ENCODE measurements around the gene EIF4E3.

Gene EIF4E3

DNA sequence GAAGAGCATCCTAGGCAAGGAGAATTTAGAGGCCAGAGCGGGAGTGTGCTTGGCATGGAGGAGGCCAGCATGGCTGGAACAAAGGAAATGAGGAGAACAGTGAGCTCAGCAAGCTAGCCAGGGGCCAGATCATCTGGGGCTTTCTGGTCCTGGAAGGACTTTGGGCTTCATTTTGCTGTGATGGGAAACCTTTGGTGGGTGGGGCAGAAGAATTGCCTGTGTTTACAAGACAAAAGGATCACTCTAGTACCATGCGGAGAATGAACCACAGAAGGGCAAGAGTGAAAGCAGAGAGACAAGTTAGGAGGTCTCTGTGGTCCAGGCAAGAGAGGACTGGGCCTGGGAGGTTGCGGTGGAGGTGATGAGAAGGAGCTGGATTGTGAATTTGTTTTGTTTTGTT is 80.1 kb downstream of the EIF4E3 start:
- DNase-seq, result no peak

DNA sequence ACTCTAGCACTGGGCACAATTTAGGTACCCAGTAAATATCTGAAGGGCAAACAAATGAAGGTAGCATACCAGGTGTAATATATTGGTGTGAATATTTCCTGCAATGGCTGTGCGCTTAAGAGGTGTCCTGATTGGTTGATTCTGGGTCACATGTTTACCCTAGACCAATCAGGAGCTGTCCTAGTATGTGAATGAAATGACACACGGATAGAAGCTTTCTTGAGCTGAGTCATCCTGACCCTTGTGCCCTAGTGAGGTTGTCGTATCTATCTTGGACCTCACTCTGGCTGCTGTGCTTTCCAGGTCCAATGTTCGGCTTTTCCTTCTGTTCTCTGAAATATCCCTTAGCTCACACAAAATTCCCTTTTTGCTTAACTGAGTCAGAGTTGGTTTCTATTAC is 83.5 kb downstream of the EIF4E3 start:
- DNase-seq, result no peak

DNA sequence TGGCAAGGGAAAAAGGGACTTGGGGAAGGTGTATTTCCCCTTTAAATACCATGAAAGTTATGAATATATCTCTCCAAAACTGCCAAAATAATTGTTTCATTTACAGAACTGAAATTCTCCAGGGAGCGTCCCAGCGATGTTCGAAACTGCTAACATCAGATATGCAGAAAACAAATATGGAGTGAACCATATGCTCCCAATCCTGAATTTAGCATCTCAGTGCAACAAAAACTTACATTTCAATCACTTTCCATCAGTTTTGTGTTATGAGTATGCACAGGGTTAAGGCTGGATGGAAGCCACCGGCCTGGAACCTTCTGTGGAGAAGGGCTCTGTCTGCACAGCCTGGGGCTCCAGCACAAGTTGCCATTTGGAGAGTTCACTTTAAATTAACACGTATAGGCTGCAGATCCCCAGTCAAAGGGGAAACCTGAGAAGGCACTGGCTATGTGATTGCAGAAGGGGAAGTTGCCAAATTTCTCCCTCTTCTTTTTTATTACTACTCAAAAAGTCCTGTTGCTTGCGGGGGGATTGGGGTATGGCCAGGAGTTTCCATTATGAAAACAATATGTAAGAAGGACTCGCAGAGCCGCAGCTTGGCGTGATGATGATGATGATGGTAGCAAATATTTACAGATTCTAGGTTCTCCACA is 84.7 kb downstream of the EIF4E3 start:
- DNase-seq, result no peak

DNA sequence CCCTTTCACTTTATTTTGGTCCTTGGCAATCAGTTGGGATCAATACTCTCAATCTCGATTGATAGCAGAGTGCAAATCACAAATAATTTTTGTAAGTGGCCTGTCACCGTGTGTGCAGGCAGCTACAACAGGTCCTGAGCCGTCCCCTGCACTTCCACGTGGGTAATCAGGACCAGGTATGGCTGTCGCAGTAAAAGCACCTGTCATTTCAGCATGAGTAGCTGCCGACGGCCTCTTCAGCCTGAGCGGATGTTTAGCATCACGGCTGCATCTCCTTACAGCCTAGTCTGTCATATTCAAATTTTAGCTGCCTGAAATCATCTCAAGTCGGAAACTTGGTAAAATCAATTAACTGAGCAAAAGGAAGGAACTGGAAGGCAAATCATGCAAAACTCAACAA is 88.7 kb downstream of the EIF4E3 start:
- DNase-seq, result no peak

DNA sequence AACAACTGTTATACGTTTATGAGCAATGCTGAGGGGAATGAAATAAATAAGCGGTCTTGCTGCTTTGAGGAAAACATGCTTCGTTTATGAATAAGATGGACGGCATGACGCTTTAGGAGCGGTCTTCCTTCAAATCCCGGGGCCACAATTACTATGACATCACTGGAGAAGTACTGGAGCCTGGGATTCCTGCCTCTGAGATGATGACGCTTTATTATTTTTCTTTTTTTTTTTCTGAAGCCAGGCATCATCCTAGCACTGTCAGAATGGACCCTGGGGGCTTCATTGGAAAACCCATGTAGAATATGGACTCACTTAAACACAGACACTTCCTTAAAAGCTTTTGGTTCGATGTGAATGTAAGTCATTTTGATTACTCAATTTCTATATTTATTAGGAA is 89.2 kb downstream of the EIF4E3 start:
- no peak for DNase-seq

DNA sequence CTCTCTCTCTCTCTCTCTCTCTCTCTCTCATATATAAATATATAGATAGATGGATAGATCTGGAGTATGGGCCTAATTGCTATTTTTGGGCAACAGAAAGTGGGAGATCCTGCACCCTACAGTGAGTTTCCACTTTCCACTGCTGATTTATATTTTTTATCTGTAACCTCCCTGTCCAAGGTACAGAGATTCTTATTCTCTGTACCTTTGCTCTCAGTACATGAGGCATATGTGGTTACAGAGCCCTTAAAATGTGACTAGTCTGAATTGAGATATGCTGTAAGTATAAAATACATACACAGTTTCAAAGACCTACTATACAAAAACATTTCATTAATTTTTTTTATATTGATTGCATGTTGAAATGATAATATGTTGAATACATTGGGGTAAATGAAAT is 90.5 kb downstream of the EIF4E3 start:
- no peak for DNase-seq

DNA sequence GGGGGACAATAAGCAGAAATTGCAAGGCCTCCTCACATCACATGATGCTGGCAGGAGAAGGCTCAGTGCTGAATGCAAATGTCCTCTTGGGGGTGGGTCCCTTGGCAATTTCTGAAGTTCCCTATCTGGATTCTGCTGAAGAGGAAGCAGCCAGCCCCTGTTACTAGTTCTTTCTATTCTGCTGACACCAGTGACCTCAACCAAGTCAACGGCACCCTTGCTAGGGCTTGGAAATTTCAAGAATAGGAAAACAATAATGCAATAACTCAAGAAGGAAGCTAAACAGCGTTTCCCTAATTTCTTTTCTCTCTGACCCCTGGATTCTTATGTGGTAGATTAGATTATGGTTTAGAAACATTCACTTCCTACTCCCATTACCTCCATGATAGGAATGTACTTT is 95.5 kb downstream of the EIF4E3 start:
- no peak for DNase-seq

DNA sequence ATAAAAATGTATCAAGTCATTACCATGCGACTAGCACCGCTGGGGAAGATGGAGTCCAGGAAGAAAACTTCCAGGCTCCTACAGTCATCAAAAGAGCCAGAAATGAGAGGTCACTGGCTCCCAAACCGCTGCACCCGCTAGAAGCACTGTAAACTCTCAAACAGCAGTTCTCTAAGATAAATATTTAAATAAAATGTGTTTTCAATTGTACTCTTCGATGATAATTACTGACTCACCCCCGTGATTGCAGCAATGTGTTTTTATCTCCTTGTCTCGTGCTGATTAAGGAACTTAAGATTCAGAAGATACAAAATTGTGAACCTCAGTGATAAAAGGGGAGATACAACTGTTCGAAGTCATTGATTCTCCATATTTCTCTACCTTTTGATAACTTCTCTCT is 95.9 kb downstream of the EIF4E3 start:
- DNase-seq, result no peak

DNA sequence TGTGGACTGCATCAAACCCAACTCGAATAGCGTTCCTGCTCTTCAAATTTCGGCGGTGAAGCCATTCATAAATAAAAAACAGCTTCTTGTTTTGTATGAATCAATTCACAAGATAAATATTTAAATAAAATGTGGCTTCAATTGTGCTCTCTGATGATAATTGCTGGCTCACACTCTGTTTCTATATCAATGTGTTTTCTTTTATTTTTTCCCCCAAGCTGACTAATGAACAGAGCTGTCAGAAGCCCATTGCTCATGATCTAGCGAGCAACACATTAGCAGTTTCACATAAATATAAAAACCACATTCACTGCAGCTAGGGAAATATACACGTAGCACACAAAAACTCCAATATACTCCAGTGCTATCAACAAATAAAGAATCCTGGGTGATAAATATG is 96.7 kb downstream of the EIF4E3 start:
- DNase-seq, result no peak

DNA sequence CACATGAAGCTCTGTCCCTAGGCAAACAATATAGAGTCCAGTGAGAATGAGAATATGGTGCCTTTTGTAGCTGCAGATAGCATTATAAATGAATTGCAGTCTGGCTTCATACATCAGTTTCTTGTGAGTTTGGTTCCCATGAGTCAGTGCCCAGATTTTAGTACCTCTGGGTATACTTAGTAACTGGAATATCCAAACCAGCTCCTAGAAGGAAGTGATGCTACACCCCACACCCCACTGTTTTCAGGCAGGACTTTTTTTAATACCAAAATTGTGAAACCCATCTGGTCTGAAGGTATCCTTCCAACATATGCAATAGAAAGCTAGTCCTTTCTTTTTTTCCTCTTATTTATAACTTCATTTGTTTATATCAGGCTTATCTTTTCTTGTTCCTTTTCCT is 99.5 kb downstream of the EIF4E3 start:
- DNase-seq, result no peak

All from KG1 (cell line).